H9 (cell line): ENCODE measurements around the gene UBE3B. TPM values are rescaled to one million over a fixed set of nuclear protein-coding genes. Genes with fewer than 3 reads are reported as not detected.

Source experiments
- DNase-seq: peaks from one replicate; pipeline ENCODE4 v3.0.0-alpha.2; 2017
- H2AFZ ChIP-seq: one replicate; pipeline ENCODE4 v1.6.1; 2013; ENCODE audit warnings: mild to moderate bottlenecking, low read length, control low read depth, moderate library complexity
- H2AK5ac ChIP-seq: 2 replicates; pipeline ENCODE4 v1.6.1; 2013; ENCODE audit warnings: low read length, control low read depth, mixed read lengths; ENCODE audit not compliant: insufficient read length
- H2BK120ac ChIP-seq: one replicate; pipeline ENCODE4 v1.6.1; 2013; ENCODE audit warnings: low read depth, mild to moderate bottlenecking, low read length, control low read depth, inconsistent platforms; ENCODE audit not compliant: poor library complexity, severe bottlenecking
- H2BK12ac ChIP-seq: 2 replicates; pipeline ENCODE4 v1.6.1; 2013; ENCODE audit warnings: low read length, control low read depth, mixed read lengths, low read depth; ENCODE audit not compliant: insufficient read length
- H2BK15ac ChIP-seq: 2 replicates; pipeline ENCODE4 v1.6.1; 2013; ENCODE audit warnings: low read depth, low read length, control low read depth
- H2BK20ac ChIP-seq: one replicate; pipeline ENCODE4 v1.6.1; 2013; ENCODE audit warnings: low read depth, mild to moderate bottlenecking, low read length, control low read depth, inconsistent platforms; ENCODE audit not compliant: poor library complexity, severe bottlenecking
- H2BK5ac ChIP-seq: 2 replicates; pipeline ENCODE4 v1.6.1; 2013; ENCODE audit warnings: low read length, control low read depth, mixed read lengths; ENCODE audit not compliant: insufficient read length
- H3K14ac ChIP-seq: 2 replicates; pipeline ENCODE4 v1.6.1; 2013; ENCODE audit warnings: low read length, control low read depth; ENCODE audit not compliant: insufficient read depth
- H3K18ac ChIP-seq: 2 replicates; pipeline ENCODE4 v1.6.1; 2013; ENCODE audit warnings: low read depth, mild to moderate bottlenecking, mixed read lengths, low read length, control low read depth; ENCODE audit not compliant: insufficient read length
- H3K23ac ChIP-seq: 2 replicates; pipeline ENCODE4 v1.6.1; 2013; ENCODE audit warnings: low read length, control low read depth, mixed read lengths, low read depth; ENCODE audit not compliant: insufficient read length
- H3K23me2 ChIP-seq: 2 replicates; pipeline ENCODE4 v1.6.1; 2013; ENCODE audit warnings: low read depth, mild to moderate bottlenecking, mixed read lengths, low read length, control low read depth; ENCODE audit not compliant: insufficient read length, poor library complexity, severe bottlenecking
- H3K27ac ChIP-seq: 2 replicates; pipeline ENCODE4 v1.5.1; 2013; ENCODE audit warnings: low read length, control low read depth, mixed read lengths, low read depth; ENCODE audit not compliant: insufficient read length
- H3K27me3 ChIP-seq: 2 replicates; pipeline ENCODE4 v1.6.1; 2013; ENCODE audit warnings: low read length, control low read depth, inconsistent platforms; ENCODE audit not compliant: insufficient read depth
- H3K4ac ChIP-seq: 2 replicates; pipeline ENCODE4 v1.6.1; 2013; ENCODE audit warnings: low read depth, mild to moderate bottlenecking, control low read depth, inconsistent platforms, low read length, moderate library complexity
- H3K4me1 ChIP-seq: 2 replicates; pipeline ENCODE4 v1.6.1; 2013; ENCODE audit warnings: low read length, control low read depth, inconsistent platforms; ENCODE audit not compliant: insufficient read depth
- H3K4me2 ChIP-seq: 2 replicates; pipeline ENCODE4 v1.6.1; 2013; ENCODE audit warnings: low read length, control low read depth, mixed read lengths; ENCODE audit not compliant: insufficient read length, insufficient read depth
- H3K56ac ChIP-seq: 2 replicates; pipeline ENCODE4 v1.6.1; 2013; ENCODE audit warnings: low read depth, mild to moderate bottlenecking, mixed read lengths, low read length, control low read depth; ENCODE audit not compliant: insufficient read length
- H3K79me1 ChIP-seq: 2 replicates; pipeline ENCODE4 v1.6.1; 2013; ENCODE audit warnings: low read depth, mild to moderate bottlenecking, moderate library complexity, low read length, control low read depth, inconsistent platforms; ENCODE audit not compliant: insufficient read depth, poor library complexity, severe bottlenecking
- H3K79me2 ChIP-seq: 2 replicates; pipeline ENCODE4 v1.6.1; 2013; ENCODE audit warnings: low read length, control low read depth, inconsistent platforms; ENCODE audit not compliant: insufficient read depth
- H3K9ac ChIP-seq: 2 replicates; pipeline ENCODE4 v1.6.1; 2013; ENCODE audit warnings: low read length, control low read depth, mixed read lengths; ENCODE audit not compliant: insufficient read length; ENCODE audit errors: extremely low read depth
- H3K9me3 ChIP-seq: one replicate; pipeline ENCODE4 v1.6.1; 2013; ENCODE audit warnings: low read depth, low read length, inconsistent platforms; ENCODE audit not compliant: control insufficient read depth
- H3T11ph ChIP-seq: one replicate; pipeline ENCODE4 v1.6.1; 2013; ENCODE audit warnings: mild to moderate bottlenecking, low read length, control low read depth, inconsistent platforms
- H4K20me1 ChIP-seq: one replicate; pipeline ENCODE4 v1.6.1; 2013; ENCODE audit not compliant: control insufficient read depth, insufficient read length, insufficient read depth
- H4K5ac ChIP-seq: 2 replicates; pipeline ENCODE4 v1.6.1; 2013; ENCODE audit warnings: low read depth, mild to moderate bottlenecking, mixed read lengths, low read length, control low read depth; ENCODE audit not compliant: insufficient read length
- H4K8ac ChIP-seq: replicated peaks from 2 replicates; pipeline ENCODE4 v1.6.1; 2013; ENCODE audit warnings: low read length, control low read depth, mixed read lengths, low read depth; ENCODE audit not compliant: insufficient read length
- H4K91ac ChIP-seq: 2 replicates; pipeline ENCODE4 v1.6.1; 2013; ENCODE audit warnings: low read depth, mild to moderate bottlenecking, moderate library complexity, mixed read lengths, low read length, control low read depth; ENCODE audit not compliant: insufficient read length
- H3K27ac Mint-ChIP-seq, 3 experiments: 2 replicates in 2 of 3; 3 replicates in 1 of 3; pipeline ENCODE4 v1.8.0; 2020 to 2021; ENCODE audit warnings: mixed read lengths in 3 of 3, mild to moderate bottlenecking in 1 of 3, moderate library complexity in 1 of 3
- H3K27me3 Mint-ChIP-seq: 2 replicates; pipeline ENCODE4 v1.8.0; 2021; ENCODE audit warnings: low read depth, mild to moderate bottlenecking, moderate library complexity, mixed read lengths
- H3K36me3 Mint-ChIP-seq, 3 experiments: 2 replicates in 2 of 3; 3 replicates in 1 of 3; pipeline ENCODE4 v1.8.0; 2020 to 2021; ENCODE audit warnings: low read depth in 3 of 3, mixed read lengths in 3 of 3; ENCODE audit not compliant: insufficient read depth in 1 of 3
- H3K4me1 Mint-ChIP-seq, 2 experiments: 2 replicates each; pipeline ENCODE4 v1.8.0; 2020; ENCODE audit warnings: mixed read lengths in 2 of 2
- H3K4me3 Mint-ChIP-seq, 2 experiments: 2 replicates in 1 of 2; 3 replicates in 1 of 2; pipeline ENCODE4 v1.8.0; 2020 to 2021; ENCODE audit warnings: mild to moderate bottlenecking in 2 of 2, mixed read lengths in 2 of 2, moderate library complexity in 1 of 2
- H3K9me3 Mint-ChIP-seq, 2 experiments: 2 replicates in 1 of 2; 3 replicates in 1 of 2; pipeline ENCODE4 v1.8.0; 2020; ENCODE audit warnings: mild to moderate bottlenecking in 2 of 2, mixed read lengths in 2 of 2, moderate library complexity in 1 of 2
- WGBS: extraction: QIAGEN DNeasy Blood & Tissue Kit; methylation state at CpG from one replicate; pipeline ENCODE4 v1.1.7; 2013; ENCODE audit warnings: missing lambda C conversion rate, low lambda C conversion rate, mixed read lengths; ENCODE audit not compliant: insufficient read length; ENCODE audit errors: extremely low coverage; 5-methylcytosine and 5-hydroxymethylcytosine counted together
- total RNA-seq: library from RNA; stranded (reverse); gene quantifications from 2 replicates; pipeline ENCODE4 v1.2.1, GENCODE V29; 2021
- TF ChIP-seq, protein P1 (sequence below): fragments of 200-600 bp; sonication (generic); conservative IDR thresholded peaks from 3 replicates; pipeline ENCODE4 v1.8.0; 2021; ENCODE audit warnings: antibody characterized with exemption, mild to moderate bottlenecking

UBE3B gene
- total RNA-seq, 1 experiment from 2014 or later, result 24.2 TPM

GRCh38 chr12:109492371-109492770 is 14.9 kb downstream of the UBE3B start:
- Histone ChIP-seq H2BK20ac (no peak overlapping the region), H2AK5ac (no peak overlapping the region), H4K5ac (no peak overlapping the region), H4K91ac (no peak overlapping the region), H2AFZ (no peak overlapping the region), H3K27ac (no peak overlapping the region), H3K23ac (no peak overlapping the region), H3K18ac (no peak overlapping the region), H4K20me1 (no peaks in the 10 kb centered on the region), H3K23me2 (no peaks in the 10 kb centered on the region), H3K27me3 (no peaks in the 10 kb centered on the region), H3K79me2 (no peaks in the 10 kb centered on the region), H2BK15ac (no peak overlapping the region), H4K8ac (no peak overlapping the region), H2BK12ac (no peak overlapping the region), H3K56ac (no peak overlapping the region), H3T11ph (no peak overlapping the region), H3K4me1 (no peaks in the 10 kb centered on the region), H3K14ac (no peak overlapping the region), H3K9ac (no peak overlapping the region), H3K4ac (no peak overlapping the region), H2BK120ac (no peak overlapping the region), H3K9me3 (no peaks in the 10 kb centered on the region), H3K79me1 (no peaks in the 10 kb centered on the region), H2BK5ac (no peak overlapping the region), H3K4me2 (no peak overlapping the region)
- Mint-ChIP-seq H3K36me3 (peaks cover 28 to 64% (median 62%) of the 10 kb centered on the region in 3 experiments), H3K27me3 (no peaks in the 10 kb centered on the region), H3K4me3 (no peak overlapping the region), H3K4me1 (peaks cover 0 to 5% of the 10 kb centered on the region in 2 experiments; a peak in 1 of 4 replicates), H3K9me3 (peaks cover 7% of the 10 kb centered on the region in 2 experiments), H3K27ac (no peak overlapping the region)
- TF ChIP-seq, protein P1, sequence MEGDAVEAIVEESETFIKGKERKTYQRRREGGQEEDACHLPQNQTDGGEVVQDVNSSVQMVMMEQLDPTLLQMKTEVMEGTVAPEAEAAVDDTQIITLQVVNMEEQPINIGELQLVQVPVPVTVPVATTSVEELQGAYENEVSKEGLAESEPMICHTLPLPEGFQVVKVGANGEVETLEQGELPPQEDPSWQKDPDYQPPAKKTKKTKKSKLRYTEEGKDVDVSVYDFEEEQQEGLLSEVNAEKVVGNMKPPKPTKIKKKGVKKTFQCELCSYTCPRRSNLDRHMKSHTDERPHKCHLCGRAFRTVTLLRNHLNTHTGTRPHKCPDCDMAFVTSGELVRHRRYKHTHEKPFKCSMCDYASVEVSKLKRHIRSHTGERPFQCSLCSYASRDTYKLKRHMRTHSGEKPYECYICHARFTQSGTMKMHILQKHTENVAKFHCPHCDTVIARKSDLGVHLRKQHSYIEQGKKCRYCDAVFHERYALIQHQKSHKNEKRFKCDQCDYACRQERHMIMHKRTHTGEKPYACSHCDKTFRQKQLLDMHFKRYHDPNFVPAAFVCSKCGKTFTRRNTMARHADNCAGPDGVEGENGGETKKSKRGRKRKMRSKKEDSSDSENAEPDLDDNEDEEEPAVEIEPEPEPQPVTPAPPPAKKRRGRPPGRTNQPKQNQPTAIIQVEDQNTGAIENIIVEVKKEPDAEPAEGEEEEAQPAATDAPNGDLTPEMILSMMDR, result no peak
- WGBS, result no CpG with 5 or more reads among the region's 5 CpGs
- DNase-seq, result no peak
